ELR (cell line): ENCODE data around the gene CSF2RB.
A peak's percentile ranks its signal among the peaks of the same experiment; 100 is the strongest.
"Not testable (repeated sequence)": the region's sequence is repeated elsewhere in the genome, so short reads cannot be mapped to it uniquely, and the experiment has no call there.

Source experiments
- DNase-seq: peaks from one replicate; pipeline ENCODE4 v3.0.0-alpha.2; 2015; ENCODE audit warnings: low read depth

The CSF2RB gene

GRCh38 chr22:36968249-36968964 lies 55.0 kb downstream of the CSF2RB start:
- DNase-seq = no peak

- DNase-seq = no peak
Observed at GRCh38 chr22:36971341-36972125, 58.1 kb downstream of the CSF2RB start.

- no peak for DNase-seq
Observed at GRCh38 chr22:36976606-36977005, 63.2 kb downstream of the CSF2RB start.

GRCh38 chr22:36977401-36977861 lies 64.0 kb downstream of the CSF2RB start:
- DNase-seq = peak; percentile 57

GRCh38 chr22:36977947-36978660 lies 64.7 kb downstream of the CSF2RB start:
- peak; percentile 86 for DNase-seq

GRCh38 chr22:36979016-36979910 lies 65.8 kb downstream of the CSF2RB start:
- no peak for DNase-seq

GRCh38 chr22:36981247-36981775 lies 67.9 kb downstream of the CSF2RB start:
- DNase-seq = no peak

- no peak for DNase-seq
Observed at GRCh38 chr22:36982136-36982535, 68.7 kb downstream of the CSF2RB start.

- no peak for DNase-seq
Observed at GRCh38 chr22:36985211-36985889, 71.9 kb downstream of the CSF2RB start.

- peak; percentile 19 for DNase-seq
Observed at GRCh38 chr22:36986242-36986821, 72.9 kb downstream of the CSF2RB start.

GRCh38 chr22:36988075-36988832 lies 74.8 kb downstream of the CSF2RB start:
- DNase-seq = no peak

- not testable (repeated sequence) for DNase-seq
Observed at GRCh38 chr22:36989012-36989411, 75.6 kb downstream of the CSF2RB start.
